GM12878 (cell line): ENCODE data around the gene C10orf143. TPM values are rescaled to one million over a fixed set of nuclear protein-coding genes. Genes with fewer than 3 reads are reported as not detected.

Experiments used
- ATAC-seq: fragments of 200-7000 bp; cut with Tn5 transposase; 3 replicates; pipeline ENCODE4 v1.9.1; 2020; ENCODE audit warnings: mild to moderate bottlenecking, moderate library complexity
- BruUV-seq: library from RNA; stranded (reverse); fragments of 400-500 nt; replicated peaks from 2 replicates; lab custom pipeline; 2021; lab: Mats Ljungman, UMichigan
- CTCF ChIA-PET: fragments of 300-600 bp; sonication (Branson Sonifier 250); formaldehyde crosslinking; extraction: SDS; loops from one replicate; lab custom pipeline; 2021; ENCODE audit warnings: inconsistent platforms; lab: Yijun Ruan, JAX
- POLR2A ChIA-PET: fragments of 350-600 bp; formaldehyde crosslinking; extraction: SDS; loops from one replicate; lab custom pipeline; 2021; ENCODE audit warnings: inconsistent platforms; lab: Charles Lee
- RAD21 ChIA-PET: fragments of 300-600 bp; sonication (Branson Sonifier 250); formaldehyde crosslinking; loops from one replicate; lab custom pipeline; 2023; ENCODE audit warnings: antibody characterized with exemption; ENCODE audit not compliant: unreplicated experiment; lab: Charles Lee
- SMC1A ChIA-PET: fragments of 300-600 bp; sonication (Branson Sonifier 250); formaldehyde crosslinking; loops from one replicate; lab custom pipeline; 2023; ENCODE audit not compliant: unreplicated experiment, uncharacterized antibody; lab: Charles Lee
- DNase-seq: peaks from one replicate; pipeline ENCODE4 v3.0.0-alpha.2; 2011; ENCODE audit warnings: low read depth, low spot score
- FAIRE-seq: peaks from 3 replicates; lab custom pipeline; 2011; peaks lifted over from hg19 to GRCh38; lab: Jason Lieb, UNC
- H2AFZ ChIP-seq: 2 replicates; pipeline ENCODE4 v1.6.0; 2011; ENCODE audit warnings: low read depth, low read length, control low read depth; ENCODE audit not compliant: control insufficient read depth
- H3K27ac ChIP-seq: 2 replicates; pipeline ENCODE4 v1.5.1; 2011; ENCODE audit warnings: control low read depth; ENCODE audit not compliant: control insufficient read depth, insufficient read depth
- H3K27me3 ChIP-seq, 2 experiments: replicated peaks in 1 of 2; 2 replicates each; pipeline versions ENCODE4 v1.6.0 to v1.6.1; 2011; ENCODE audit warnings: low read length in 1 of 2; ENCODE audit not compliant: control insufficient read depth in 2 of 2, insufficient read depth in 2 of 2
- H3K36me3 ChIP-seq, 2 experiments: 2 replicates each; pipeline ENCODE4 v1.5.1; 2011; ENCODE audit warnings: low read length in 1 of 2; ENCODE audit not compliant: control insufficient read depth in 2 of 2, insufficient read depth in 2 of 2
- H3K4me1 ChIP-seq: 2 replicates; pipeline ENCODE4 v1.6.1; 2011; ENCODE audit warnings: mild to moderate bottlenecking, low read length, moderate library complexity, mixed read lengths; ENCODE audit not compliant: control insufficient read depth, insufficient read depth
- H3K4me2 ChIP-seq: 2 replicates; pipeline ENCODE4 v1.6.0; 2011; ENCODE audit warnings: control low read depth; ENCODE audit not compliant: control insufficient read depth, insufficient read depth
- H3K4me3 ChIP-seq: fragments of 200-600 bp; sonication (generic); 2 replicates; pipeline ENCODE4 v1.5.1; 2016
- H3K79me2 ChIP-seq: 2 replicates; pipeline ENCODE4 v1.6.0; 2011; ENCODE audit warnings: low read length; ENCODE audit not compliant: control insufficient read depth, insufficient read depth
- H3K9ac ChIP-seq: 2 replicates; pipeline ENCODE4 v1.8.0; 2011; ENCODE audit warnings: low read length, control low read depth, mixed read lengths; ENCODE audit not compliant: control insufficient read depth, insufficient read depth
- H3K9me3 ChIP-seq: replicated peaks from 3 replicates; pipeline ENCODE4 v1.5.1; 2011; ENCODE audit warnings: mild to moderate bottlenecking, low read length; ENCODE audit not compliant: control insufficient read depth, insufficient read depth
- H4K20me1 ChIP-seq: 2 replicates; pipeline ENCODE4 v1.6.0; 2011; ENCODE audit not compliant: control insufficient read depth, insufficient read depth
- ATF7 ChIP-seq: fragments of 450-650 bp; IDR thresholded peaks from 2 replicates; pipeline ENCODE4 v1.6.1; 2016; ENCODE audit warnings: low read depth, mild to moderate bottlenecking
- E2F8 ChIP-seq: fragments of 450-650 bp; IDR thresholded peaks from 2 replicates; pipeline ENCODE4 v1.6.1; 2018; ENCODE audit warnings: mild to moderate bottlenecking, low read depth, moderate library complexity; ENCODE audit not compliant: partially characterized antibody
- EED ChIP-seq: sonication (generic); IDR thresholded peaks from 2 replicates; pipeline ENCODE4 v1.6.1; 2016; ENCODE audit warnings: antibody characterized with exemption, low read depth
- IRF3 ChIP-seq: fragments of 450-650 bp; IDR thresholded peaks from 2 replicates; pipeline ENCODE4 v1.6.1; 2014; ENCODE audit warnings: mild to moderate bottlenecking
- MLLT1 ChIP-seq: fragments of 450-650 bp; IDR thresholded peaks from 2 replicates; pipeline ENCODE4 v1.6.1; 2016; ENCODE audit warnings: mild to moderate bottlenecking
- RB1 ChIP-seq: fragments of 450-650 bp; formaldehyde crosslinking; IDR thresholded peaks from 2 replicates; pipeline ENCODE4 v1.6.1; 2017; ENCODE audit warnings: mild to moderate bottlenecking, borderline replicate concordance
- SMAD5 ChIP-seq: IDR thresholded peaks from 2 replicates; pipeline ENCODE4 v1.6.1; 2016; ENCODE audit warnings: antibody characterized with exemption, low read depth
- ZNF24 ChIP-seq: fragments of 450-650 bp; IDR thresholded peaks from 2 replicates; pipeline ENCODE4 v1.6.1; 2017; ENCODE audit warnings: antibody characterized with exemption, mild to moderate bottlenecking
- WGBS: methylation state at CpG from one replicate; pipeline ENCODE4 v1.1.6; 2016; ENCODE audit warnings: low lambda C conversion rate; ENCODE audit not compliant: insufficient replicate concordance, insufficient coverage; ENCODE audit errors: missing lambda C conversion rate; 5-methylcytosine and 5-hydroxymethylcytosine counted together
- in situ Hi-C: fragments of 300-500 bp; cut with MboI; formaldehyde crosslinking; loops from 9 replicates; pipeline ENCODE4 v1.14.3; 2018; ENCODE audit warnings: mixed read lengths
- intact Hi-C: fragments of 100-400 bp; cut with micrococcal nuclease; formaldehyde crosslinking; loops from one replicate; pipeline ENCODE4 v1.14.2; 2022; ENCODE audit not compliant: unreplicated experiment
- polyA plus RNA-seq, 11 experiments: library from polyadenylated mRNA; depleted of rRNA in 4 of 11; unstranded in 6 of 11; stranded (reverse) in 5 of 11; fragments of >200 nt; fragmentation: Nextera tagmentation in 4 of 11; fragmentation: Illumina TruSeq in 1 of 11; extraction: Ambion mirVana in 4 of 11; extraction: Trizol in 1 of 11; gene quantifications; 1 replicate in 1 of 11; 2 replicates in 10 of 11; pipeline versions ENCODE4 v1.2.1 to v1.2.3, GENCODE V29; 2011 to 2016; ENCODE audit warnings: inconsistent platforms in 2 of 11, missing spikeins in 2 of 11, low read depth in 1 of 11
- total RNA-seq, 4 experiments: library from RNA; depleted of rRNA in 3 of 4; stranded (reverse); fragments of >200 nt in 3 of 4; fragmentation: Illumina TruSeq in 1 of 4; extraction: Trizol in 1 of 4; gene quantifications; 2 replicates each; pipeline versions ENCODE4 v1.2.1 to v1.2.3, GENCODE V29; 2013 to 2021

C10orf143 gene
- total and polyA plus RNA-seq, 10 of the 15 experiments (the other 5 are each of a cell fraction or from before 2014, with no cell fraction given) = 0.64 to 7.9 (median 2.6) TPM

- DNase-seq = no peak
- no peaks in the 10 kb centered on the region for H3K9me3 ChIP-seq
- intact Hi-C loops (no loop called here), in situ Hi-C loops (no loop called here)
- H3K4me3 ChIP-seq = peak overlapping the region; percentile 68
- H3K27me3 ChIP-seq = no peaks in the 10 kb centered on the region; a peak in 1 of 4 replicates
- FAIRE-seq = no peak
- 0 out of 2 replicates have a peak, but pooled peaks cover 4% of the 10 kb centered on the region for H4K20me1 ChIP-seq
- no peak for TF ChIP-seq RB1
- TF ChIP-seq IRF3 = no peak
- TF ChIP-seq ATF7 = no peak
- no peak for TF ChIP-seq SMAD5
- no peak for TF ChIP-seq ZNF24
- no peak for TF ChIP-seq EED
- TF ChIP-seq MLLT1 = peak; percentile 50; the same call in 1 of the 2 replicates
- no peak for TF ChIP-seq E2F8
- BruUV-seq = no TSS peak
- ChIA-PET RAD21 (interaction anchor here (4.9 kb wide), 1 partner anchor 27 kb away, joined by 55 read pairs; the partner anchor contains the start of gene C10orf143), SMC1A (interaction anchor here (1.1 to 1.6 kb wide), 3 partner anchors 21 to 31 kb away, joined by 4 to 11 read pairs (median 4); partner anchors contain the start of gene C10orf143), CTCF (interaction anchor here (1.1 to 4.0 kb wide), 4 partner anchors 10 to 31 kb away, joined by 3 to 45 read pairs (median 4); partner anchors contain the start of gene C10orf143), POLR2A (interaction anchor here (3.7 kb wide), 1 partner anchor 27 kb away, joined by 48 read pairs; the partner anchor contains the start of gene C10orf143)
- 89% methylated on average over 28 of the region's 28 CpGs for WGBS
- H3K27ac ChIP-seq = peak overlapping the region; percentile 26
- peaks cover 60% of the 10 kb centered on the region for H3K79me2 ChIP-seq
- no peak overlapping the region for H2AFZ ChIP-seq
- ATAC-seq = no peak
- H3K36me3 ChIP-seq = no peaks in the 10 kb centered on the region
- H3K4me1 ChIP-seq = peaks cover 42% of the 10 kb centered on the region
- peak overlapping the region; percentile 82; the same call in 1 of the 2 replicates for H3K9ac ChIP-seq
- peak overlapping the region; percentile 79 for H3K4me2 ChIP-seq
These were observed 27.2 kb upstream of the C10orf143 start for GRCh38 chr10:130137659-130138478.
